HepG2 (cell line): ENCODE data around the gene SNHG17. TPM values are rescaled to one million over a fixed set of nuclear protein-coding genes. Genes with fewer than 3 reads are reported as not detected.

Experiments used
- ARNT ChIP-seq: fragments of 450-650 bp; IDR thresholded peaks from 2 replicates; pipeline ENCODE4 v1.6.1; 2017
- FOXK2 ChIP-seq: fragments of 450-650 bp; IDR thresholded peaks from 2 replicates; pipeline ENCODE4 v1.6.1; 2016
- HNRNPLL ChIP-seq: fragments of 200-400 bp; formaldehyde crosslinking; IDR thresholded peaks from 2 replicates; pipeline ENCODE4 v1.6.1; 2017; ENCODE audit warnings: mild to moderate bottlenecking, low read depth, low read length; ENCODE audit not compliant: poor library complexity, severe bottlenecking
- POGZ ChIP-seq: sonication (generic); formaldehyde crosslinking; IDR thresholded peaks from 2 replicates; pipeline ENCODE4 v1.4.0; 2020; ENCODE audit warnings: mild to moderate bottlenecking, missing genetic modification reagents
- RARG ChIP-seq: sonication (generic); formaldehyde crosslinking; IDR thresholded peaks from 2 replicates; pipeline ENCODE4 v1.4.0; 2020; ENCODE audit warnings: low read depth, mild to moderate bottlenecking, missing genetic modification reagents
- SAP130 ChIP-seq: IDR thresholded peaks from 2 replicates; pipeline ENCODE4 v1.6.1; 2016; ENCODE audit warnings: low read depth
- SOX5 ChIP-seq: IDR thresholded peaks from 2 replicates; pipeline ENCODE4 v1.6.1; 2016; ENCODE audit warnings: borderline replicate concordance
- ZBTB8A ChIP-seq: sonication (generic); formaldehyde crosslinking; IDR thresholded peaks from 2 replicates; pipeline ENCODE4 v1.4.0; 2020; ENCODE audit warnings: mild to moderate bottlenecking, low read depth, missing genetic modification reagents, borderline replicate concordance
- ZNF264 ChIP-seq: sonication (generic); formaldehyde crosslinking; IDR thresholded peaks from 2 replicates; pipeline ENCODE4 v1.4.0; 2020; ENCODE audit warnings: missing genetic modification reagents
- ZNF292 ChIP-seq: sonication (generic); formaldehyde crosslinking; IDR thresholded peaks from 2 replicates; pipeline ENCODE4 v1.8.1; 2022; ENCODE audit warnings: mild to moderate bottlenecking, low read depth, missing genetic modification reagents, borderline replicate concordance
- ZNF558 ChIP-seq: sonication (generic); formaldehyde crosslinking; IDR thresholded peaks from 2 replicates; pipeline ENCODE4 v1.9.0; 2022; ENCODE audit warnings: mild to moderate bottlenecking, missing genetic modification reagents, borderline replicate concordance
- ZNF761 ChIP-seq: sonication (generic); formaldehyde crosslinking; conservative IDR thresholded peaks from 2 replicates; pipeline ENCODE4 v1.4.0; 2020; ENCODE audit warnings: mild to moderate bottlenecking, missing genetic modification reagents
- polyA plus RNA-seq, 8 experiments: library from polyadenylated mRNA; depleted of rRNA in 3 of 8; stranded (reverse) in 7 of 8; unstranded in 1 of 8; fragments of >200 nt; fragmentation: Illumina TruSeq in 4 of 8; extraction: Trizol in 4 of 8; gene quantifications; 2 replicates each; pipeline versions ENCODE4 v1.2.1 to v1.2.3, GENCODE V29; 2011 to 2016; ENCODE audit warnings: low read depth in 4 of 8, missing spikeins in 1 of 8, mixed read lengths in 1 of 8; ENCODE audit not compliant: insufficient read depth in 1 of 8
- total RNA-seq, 5 experiments: library from RNA; depleted of rRNA; stranded (reverse); fragments of >200 nt; fragmentation: Illumina TruSeq; extraction: Trizol; gene quantifications; 2 replicates each; pipeline ENCODE4 v1.2.3, GENCODE V29; 2016; ENCODE audit warnings: low read depth in 1 of 5
- TF ChIP-seq, protein P1 (sequence below): sonication (generic); formaldehyde crosslinking; IDR thresholded peaks from 2 replicates; pipeline ENCODE4 v1.9.0; 2021; ENCODE audit warnings: mild to moderate bottlenecking, missing genetic modification reagents
- TF ChIP-seq, protein P2 (sequence below): sonication (generic); formaldehyde crosslinking; IDR thresholded peaks from 2 replicates; pipeline ENCODE4 v1.8.1; 2023; ENCODE audit warnings: mild to moderate bottlenecking, moderate library complexity, missing genetic modification reagents
- TF ChIP-seq, protein P3 (sequence below): sonication (generic); formaldehyde crosslinking; IDR thresholded peaks from 2 replicates; pipeline ENCODE4 v1.5.1; 2020; ENCODE audit warnings: mild to moderate bottlenecking, missing genetic modification reagents, borderline replicate concordance
- TF ChIP-seq, protein P4 (sequence below): sonication (generic); formaldehyde crosslinking; IDR thresholded peaks from 2 replicates; pipeline ENCODE4 v1.4.0; 2020; ENCODE audit warnings: missing genetic modification reagents, borderline replicate concordance
- TF ChIP-seq, protein P5 (sequence below): sonication (generic); formaldehyde crosslinking; IDR thresholded peaks from 2 replicates; pipeline ENCODE4 v1.4.0; 2020; ENCODE audit warnings: mild to moderate bottlenecking, missing genetic modification reagents

SNHG17 gene
- total and polyA plus RNA-seq, 2 of the 13 experiments (the other 11 are each of a cell fraction or from before 2014, with no cell fraction given): 26.2 to 41.2 TPM

DNA sequence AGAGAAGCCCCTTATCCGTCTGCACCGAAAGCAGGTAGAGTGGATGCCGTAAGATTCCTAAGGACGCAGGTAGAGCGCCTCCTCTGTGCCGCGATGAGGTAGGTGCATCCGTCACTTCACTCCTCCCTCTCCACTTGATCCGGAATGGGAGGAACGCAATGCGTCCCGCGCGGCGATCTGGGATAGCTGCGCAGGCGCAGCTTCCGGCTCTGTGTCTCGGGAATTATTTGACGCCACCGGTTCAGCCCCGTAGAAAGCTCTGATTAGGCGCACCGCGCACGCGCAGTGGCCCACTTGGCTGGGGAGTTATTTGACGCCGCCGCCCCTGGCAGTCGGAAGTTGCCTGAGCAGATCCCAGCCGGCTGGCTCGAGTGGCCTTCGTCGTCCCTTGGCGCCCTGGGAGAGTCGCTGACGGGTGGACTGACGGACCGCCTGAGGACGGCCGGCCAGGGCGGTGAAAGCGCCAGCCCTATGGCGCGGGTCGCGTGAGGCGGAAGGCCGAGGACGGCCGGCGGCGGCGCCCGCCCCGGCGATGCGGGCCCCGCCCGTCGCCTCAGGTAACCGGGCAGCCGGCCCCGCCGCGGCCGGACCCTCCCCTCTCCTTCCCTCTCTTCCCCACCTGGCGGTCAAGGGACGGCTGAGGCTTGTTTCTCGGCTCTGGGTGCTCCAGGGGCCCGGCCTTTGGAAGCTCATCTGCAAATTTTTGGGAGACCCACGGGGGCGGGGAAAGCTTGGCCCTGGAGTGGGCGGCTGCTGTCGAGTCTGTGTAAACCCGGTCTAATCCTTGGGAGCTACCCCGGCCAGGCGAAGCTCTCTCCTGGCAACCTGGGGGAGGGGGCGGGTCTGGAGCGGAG lies 37.6 kb upstream of the SNHG17 start, which contains the start of gene RALGAPB (continued):
- TF ChIP-seq, protein P1, sequence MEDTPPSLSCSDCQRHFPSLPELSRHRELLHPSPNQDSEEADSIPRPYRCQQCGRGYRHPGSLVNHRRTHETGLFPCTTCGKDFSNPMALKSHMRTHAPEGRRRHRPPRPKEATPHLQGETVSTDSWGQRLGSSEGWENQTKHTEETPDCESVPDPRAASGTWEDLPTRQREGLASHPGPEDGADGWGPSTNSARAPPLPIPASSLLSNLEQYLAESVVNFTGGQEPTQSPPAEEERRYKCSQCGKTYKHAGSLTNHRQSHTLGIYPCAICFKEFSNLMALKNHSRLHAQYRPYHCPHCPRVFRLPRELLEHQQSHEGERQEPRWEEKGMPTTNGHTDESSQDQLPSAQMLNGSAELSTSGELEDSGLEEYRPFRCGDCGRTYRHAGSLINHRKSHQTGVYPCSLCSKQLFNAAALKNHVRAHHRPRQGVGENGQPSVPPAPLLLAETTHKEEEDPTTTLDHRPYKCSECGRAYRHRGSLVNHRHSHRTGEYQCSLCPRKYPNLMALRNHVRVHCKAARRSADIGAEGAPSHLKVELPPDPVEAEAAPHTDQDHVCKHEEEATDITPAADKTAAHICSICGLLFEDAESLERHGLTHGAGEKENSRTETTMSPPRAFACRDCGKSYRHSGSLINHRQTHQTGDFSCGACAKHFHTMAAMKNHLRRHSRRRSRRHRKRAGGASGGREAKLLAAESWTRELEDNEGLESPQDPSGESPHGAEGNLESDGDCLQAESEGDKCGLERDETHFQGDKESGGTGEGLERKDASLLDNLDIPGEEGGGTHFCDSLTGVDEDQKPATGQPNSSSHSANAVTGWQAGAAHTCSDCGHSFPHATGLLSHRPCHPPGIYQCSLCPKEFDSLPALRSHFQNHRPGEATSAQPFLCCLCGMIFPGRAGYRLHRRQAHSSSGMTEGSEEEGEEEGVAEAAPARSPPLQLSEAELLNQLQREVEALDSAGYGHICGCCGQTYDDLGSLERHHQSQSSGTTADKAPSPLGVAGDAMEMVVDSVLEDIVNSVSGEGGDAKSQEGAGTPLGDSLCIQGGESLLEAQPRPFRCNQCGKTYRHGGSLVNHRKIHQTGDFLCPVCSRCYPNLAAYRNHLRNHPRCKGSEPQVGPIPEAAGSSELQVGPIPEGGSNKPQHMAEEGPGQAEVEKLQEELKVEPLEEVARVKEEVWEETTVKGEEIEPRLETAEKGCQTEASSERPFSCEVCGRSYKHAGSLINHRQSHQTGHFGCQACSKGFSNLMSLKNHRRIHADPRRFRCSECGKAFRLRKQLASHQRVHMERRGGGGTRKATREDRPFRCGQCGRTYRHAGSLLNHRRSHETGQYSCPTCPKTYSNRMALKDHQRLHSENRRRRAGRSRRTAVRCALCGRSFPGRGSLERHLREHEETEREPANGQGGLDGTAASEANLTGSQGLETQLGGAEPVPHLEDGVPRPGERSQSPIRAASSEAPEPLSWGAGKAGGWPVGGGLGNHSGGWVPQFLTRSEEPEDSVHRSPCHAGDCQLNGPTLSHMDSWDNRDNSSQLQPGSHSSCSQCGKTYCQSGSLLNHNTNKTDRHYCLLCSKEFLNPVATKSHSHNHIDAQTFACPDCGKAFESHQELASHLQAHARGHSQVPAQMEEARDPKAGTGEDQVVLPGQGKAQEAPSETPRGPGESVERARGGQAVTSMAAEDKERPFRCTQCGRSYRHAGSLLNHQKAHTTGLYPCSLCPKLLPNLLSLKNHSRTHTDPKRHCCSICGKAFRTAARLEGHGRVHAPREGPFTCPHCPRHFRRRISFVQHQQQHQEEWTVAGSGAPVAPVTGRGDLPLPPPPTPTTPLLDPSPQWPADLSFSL (CRISPR knock-in tag): no peak
- TF ChIP-seq, protein P2, sequence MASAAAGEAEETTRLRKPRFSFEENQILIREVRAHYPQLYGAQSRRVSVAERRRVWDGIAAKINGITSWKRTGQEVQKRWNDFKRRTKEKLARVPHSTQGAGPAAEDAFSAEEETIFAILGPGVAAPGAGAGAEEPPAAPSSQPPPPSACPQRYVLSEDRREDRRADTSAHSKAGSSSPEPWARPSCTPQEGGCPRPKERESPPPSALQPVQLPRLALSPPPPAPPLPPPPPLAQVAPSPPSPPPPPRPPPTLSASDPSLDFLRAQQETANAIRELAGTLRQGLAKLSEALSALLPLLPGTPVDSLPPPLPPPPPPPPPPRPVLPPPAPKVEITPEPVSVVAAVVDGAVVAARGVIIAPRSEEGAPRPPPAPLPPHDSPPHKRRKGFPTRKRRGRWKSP (CRISPR knock-in tag): no peak; the same call in 1 of the 2 replicates
- TF ChIP-seq ZNF264: peak; percentile 83; the same call in 1 of the 2 replicates
- no peak for TF ChIP-seq ARNT
- peak; percentile 71 for TF ChIP-seq SOX5 (CRISPR knock-in tag)
- TF ChIP-seq HNRNPLL: peak; percentile 100
- TF ChIP-seq, protein P3, sequence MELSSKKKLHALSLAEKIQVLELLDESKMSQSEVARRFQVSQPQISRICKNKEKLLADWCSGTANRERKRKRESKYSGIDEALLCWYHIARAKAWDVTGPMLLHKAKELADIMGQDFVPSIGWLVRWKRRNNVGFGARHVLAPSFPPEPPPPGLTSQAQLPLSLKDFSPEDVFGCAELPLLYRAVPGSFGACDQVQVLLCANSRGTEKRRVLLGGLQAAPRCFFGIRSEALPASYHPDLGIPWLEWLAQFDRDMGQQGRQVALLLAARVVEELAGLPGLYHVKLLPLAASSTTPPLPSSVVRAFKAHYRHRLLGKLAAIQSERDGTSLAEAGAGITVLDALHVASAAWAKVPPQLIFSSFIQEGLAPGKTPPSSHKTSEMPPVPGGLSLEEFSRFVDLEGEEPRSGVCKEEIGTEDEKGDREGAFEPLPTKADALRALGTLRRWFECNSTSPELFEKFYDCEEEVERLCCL: no peak
- TF ChIP-seq ZBTB8A (CRISPR knock-in tag): no peak
- no peak for TF ChIP-seq FOXK2
- no peak for TF ChIP-seq RARG (CRISPR knock-in tag)
- TF ChIP-seq POGZ (CRISPR knock-in tag): peak; percentile 73
- TF ChIP-seq, protein P4, sequence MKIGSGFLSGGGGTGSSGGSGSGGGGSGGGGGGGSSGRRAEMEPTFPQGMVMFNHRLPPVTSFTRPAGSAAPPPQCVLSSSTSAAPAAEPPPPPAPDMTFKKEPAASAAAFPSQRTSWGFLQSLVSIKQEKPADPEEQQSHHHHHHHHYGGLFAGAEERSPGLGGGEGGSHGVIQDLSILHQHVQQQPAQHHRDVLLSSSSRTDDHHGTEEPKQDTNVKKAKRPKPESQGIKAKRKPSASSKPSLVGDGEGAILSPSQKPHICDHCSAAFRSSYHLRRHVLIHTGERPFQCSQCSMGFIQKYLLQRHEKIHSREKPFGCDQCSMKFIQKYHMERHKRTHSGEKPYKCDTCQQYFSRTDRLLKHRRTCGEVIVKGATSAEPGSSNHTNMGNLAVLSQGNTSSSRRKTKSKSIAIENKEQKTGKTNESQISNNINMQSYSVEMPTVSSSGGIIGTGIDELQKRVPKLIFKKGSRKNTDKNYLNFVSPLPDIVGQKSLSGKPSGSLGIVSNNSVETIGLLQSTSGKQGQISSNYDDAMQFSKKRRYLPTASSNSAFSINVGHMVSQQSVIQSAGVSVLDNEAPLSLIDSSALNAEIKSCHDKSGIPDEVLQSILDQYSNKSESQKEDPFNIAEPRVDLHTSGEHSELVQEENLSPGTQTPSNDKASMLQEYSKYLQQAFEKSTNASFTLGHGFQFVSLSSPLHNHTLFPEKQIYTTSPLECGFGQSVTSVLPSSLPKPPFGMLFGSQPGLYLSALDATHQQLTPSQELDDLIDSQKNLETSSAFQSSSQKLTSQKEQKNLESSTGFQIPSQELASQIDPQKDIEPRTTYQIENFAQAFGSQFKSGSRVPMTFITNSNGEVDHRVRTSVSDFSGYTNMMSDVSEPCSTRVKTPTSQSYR (CRISPR knock-in tag): 0 out of 2 replicates have a peak, but pooled peaks have one; percentile 11
- TF ChIP-seq SAP130 (CRISPR knock-in tag): peak; percentile 96
- TF ChIP-seq ZNF761: no peak; the same call in 1 of the 2 replicates
- TF ChIP-seq ZNF292 (CRISPR knock-in tag): no peak
- TF ChIP-seq ZNF558 (CRISPR knock-in tag): no peak; the same call in 1 of the 2 replicates
- TF ChIP-seq, protein P5, sequence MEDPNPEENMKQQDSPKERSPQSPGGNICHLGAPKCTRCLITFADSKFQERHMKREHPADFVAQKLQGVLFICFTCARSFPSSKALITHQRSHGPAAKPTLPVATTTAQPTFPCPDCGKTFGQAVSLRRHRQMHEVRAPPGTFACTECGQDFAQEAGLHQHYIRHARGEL (CRISPR knock-in tag): no peak
